PC-9 (cell line): ENCODE data around the gene DGCR2. TPM values are rescaled to one million over a fixed set of nuclear protein-coding genes. Genes with fewer than 3 reads are reported as not detected.

Experiments used
- BruUV-seq: library from RNA; stranded (reverse); fragments of 400-500 nt; replicated peaks from 2 replicates; lab custom pipeline; 2021; lab: Mats Ljungman, UMichigan
- CTCF ChIA-PET: fragments of 300-600 bp; sonication (Branson Sonifier 250); formaldehyde crosslinking; loops from one replicate; lab custom pipeline; 2022; ENCODE audit warnings: antibody characterized with exemption; lab: Charles Lee
- POLR2A ChIA-PET: fragments of 300-600 bp; sonication (Branson Sonifier 250); formaldehyde crosslinking; loops from one replicate; lab custom pipeline; 2022; ENCODE audit warnings: antibody characterized with exemption; ENCODE audit not compliant: unreplicated experiment; lab: Charles Lee
- DNase-seq, 2 experiments: peaks; one replicate each; pipeline versions ENCODE4 v3.0.0 to v3.0.0-alpha.2; 2015 to 2022; ENCODE audit warnings: mixed read lengths in 1 of 2
- H2AFZ ChIP-seq: fragments of 200-600 bp; sonication (generic); 2 replicates; pipeline ENCODE4 v1.8.1; 2017; ENCODE audit warnings: antibody characterized with exemption
- H3F3A ChIP-seq: fragments of 200-600 bp; sonication (generic); 2 replicates; pipeline ENCODE4 v1.8.1; 2017; ENCODE audit warnings: antibody characterized with exemption, mild to moderate bottlenecking, low read depth; ENCODE audit not compliant: insufficient read depth
- H3K27ac ChIP-seq: fragments of 200-600 bp; sonication (generic); 2 replicates; pipeline ENCODE4 v1.6.1; 2016; ENCODE audit warnings: mixed run types
- H3K27me3 ChIP-seq: fragments of 200-600 bp; sonication (generic); 2 replicates; pipeline ENCODE4 v1.6.1; 2016; ENCODE audit warnings: low read depth, mixed run types; ENCODE audit not compliant: insufficient read depth
- H3K36me3 ChIP-seq: fragments of 200-600 bp; sonication (generic); 2 replicates; pipeline ENCODE4 v1.6.1; 2016; ENCODE audit warnings: low read depth, mixed run types
- H3K4me1 ChIP-seq: fragments of 200-600 bp; sonication (generic); replicated peaks from 2 replicates; pipeline ENCODE4 v1.6.1; 2016; ENCODE audit warnings: mixed run types; ENCODE audit not compliant: insufficient read depth
- H3K4me2 ChIP-seq: fragments of 200-600 bp; sonication (generic); 2 replicates; pipeline ENCODE4 v1.6.1; 2017; ENCODE audit warnings: mixed run types
- H3K4me3 ChIP-seq: fragments of 200-600 bp; sonication (generic); 2 replicates; pipeline ENCODE4 v1.6.1; 2016; ENCODE audit warnings: mixed run types
- H3K79me2 ChIP-seq: fragments of 200-600 bp; sonication (generic); 2 replicates; pipeline ENCODE4 v1.6.1; 2017; ENCODE audit warnings: low read depth, mixed run types
- H3K9me2 ChIP-seq: fragments of 200-600 bp; sonication (generic); 2 replicates; pipeline ENCODE4 v1.8.1; 2017; ENCODE audit warnings: mild to moderate bottlenecking; ENCODE audit not compliant: insufficient read depth
- H3K9me3 ChIP-seq: fragments of 200-600 bp; sonication (generic); 2 replicates; pipeline ENCODE4 v1.8.1; 2016; ENCODE audit warnings: low read depth; ENCODE audit not compliant: insufficient read depth
- H4K20me1 ChIP-seq: fragments of 200-600 bp; sonication (generic); 2 replicates; pipeline ENCODE4 v1.8.1; 2017; ENCODE audit not compliant: insufficient read depth
- CTCF ChIP-seq: fragments of 200-600 bp; sonication (generic); conservative IDR thresholded peaks from 2 replicates; pipeline ENCODE4 v1.6.1; 2017; ENCODE audit warnings: mixed run types, antibody characterized with exemption, mild to moderate bottlenecking, moderate library complexity
- EZH2 ChIP-seq: fragments of 200-600 bp; sonication (generic); IDR thresholded peaks from 2 replicates; pipeline ENCODE4 v1.8.0; 2017; ENCODE audit warnings: antibody characterized with exemption, low read depth
- intact Hi-C: fragments of 100-400 bp; cut with micrococcal nuclease; formaldehyde crosslinking; loops from one replicate; pipeline ENCODE4 v1.10.0; 2022; ENCODE audit not compliant: unreplicated experiment
- total RNA-seq: library from RNA; stranded (reverse); gene quantifications from 2 replicates; pipeline ENCODE4 v1.2.3, GENCODE V29; 2021

Gene DGCR2
- total RNA-seq, 1 experiment from 2014 or later = 37.6 TPM

GRCh38 chr22:18991138-18991432 lies 131.1 kb downstream of the DGCR2 start:
- Histone ChIP-seq H3K79me2 (no peaks in the 10 kb centered on the region), H4K20me1 (no peaks in the 10 kb centered on the region), H3K36me3 (no peaks in the 10 kb centered on the region), H3K27ac (no peak overlapping the region), H3K27me3 (no peaks in the 10 kb centered on the region; the same call in 1 of the 2 replicates), H3K4me2 (no peak overlapping the region), H3K9me2 (no peaks in the 10 kb centered on the region), H3K4me1 (no peaks in the 10 kb centered on the region), H3K9me3 (no peaks in the 10 kb centered on the region), H3K4me3 (no peak overlapping the region), H2AFZ (no peak overlapping the region), H3F3A (no peaks in the 10 kb centered on the region)
- CTCF ChIA-PET = no interaction called here
- intact Hi-C loops = no loop called here
- BruUV-seq = no TSS peak
- TF ChIP-seq CTCF = no peak
- TF ChIP-seq EZH2 = no peak
- DNase-seq = no peak
- POLR2A ChIA-PET = no interaction called here

- intact Hi-C loops = no loop called here
- H3K4me1 ChIP-seq = no peaks in the 10 kb centered on the region
- no peaks in the 10 kb centered on the region for H4K20me1 ChIP-seq
- H3K36me3 ChIP-seq = no peaks in the 10 kb centered on the region
- no peaks in the 10 kb centered on the region for H3K79me2 ChIP-seq
- no peak overlapping the region for H2AFZ ChIP-seq
- ChIA-PET CTCF (no interaction called here), POLR2A (no interaction called here)
- H3F3A ChIP-seq = no peaks in the 10 kb centered on the region
- no peaks in the 10 kb centered on the region for H3K9me2 ChIP-seq
- H3K9me3 ChIP-seq = no peaks in the 10 kb centered on the region
- H3K27ac ChIP-seq = no peak overlapping the region
- no peaks in the 10 kb centered on the region; the same call in 1 of the 2 replicates for H3K27me3 ChIP-seq
- no peak for DNase-seq
- no peak overlapping the region for H3K4me3 ChIP-seq
- H3K4me2 ChIP-seq = no peak overlapping the region
- BruUV-seq = no TSS peak
- TF ChIP-seq CTCF (no peak), EZH2 (no peak)
These were observed 131.7 kb downstream of the DGCR2 start for GRCh38 chr22:18990355-18991137.

- H3K4me2 ChIP-seq = no peak overlapping the region
- no peaks in the 10 kb centered on the region for H3K4me1 ChIP-seq
- no peak for TF ChIP-seq EZH2
- no peak for TF ChIP-seq CTCF
- H3K79me2 ChIP-seq = no peaks in the 10 kb centered on the region
- H3K4me3 ChIP-seq = no peak overlapping the region
- no peak overlapping the region for H3K27ac ChIP-seq
- H2AFZ ChIP-seq = no peak overlapping the region
- ChIA-PET POLR2A (no interaction called here), CTCF (no interaction called here)
- H3K36me3 ChIP-seq = no peaks in the 10 kb centered on the region
- no TSS peak for BruUV-seq
- intact Hi-C loops = no loop called here
- no peaks in the 10 kb centered on the region for H4K20me1 ChIP-seq
- H3K27me3 ChIP-seq = no peaks in the 10 kb centered on the region; the same call in 1 of the 2 replicates
- no peaks in the 10 kb centered on the region for H3K9me3 ChIP-seq
- DNase-seq = no peak
- no peaks in the 10 kb centered on the region for H3K9me2 ChIP-seq
- no peaks in the 10 kb centered on the region for H3F3A ChIP-seq
These were observed 133.3 kb downstream of the DGCR2 start for GRCh38 chr22:18988958-18989357.
